GM12801 (cell line): ENCODE measurements around the gene DGKI.

Experiments used
- TF ChIP-seq, protein P1 (sequence below): IDR thresholded peaks from one replicate; pipeline ENCODE4 v1.5.1; 2011; ENCODE audit warnings: control low read depth; ENCODE audit not compliant: insufficient read length; ENCODE audit errors: extremely low read depth

DGKI gene

DNA sequence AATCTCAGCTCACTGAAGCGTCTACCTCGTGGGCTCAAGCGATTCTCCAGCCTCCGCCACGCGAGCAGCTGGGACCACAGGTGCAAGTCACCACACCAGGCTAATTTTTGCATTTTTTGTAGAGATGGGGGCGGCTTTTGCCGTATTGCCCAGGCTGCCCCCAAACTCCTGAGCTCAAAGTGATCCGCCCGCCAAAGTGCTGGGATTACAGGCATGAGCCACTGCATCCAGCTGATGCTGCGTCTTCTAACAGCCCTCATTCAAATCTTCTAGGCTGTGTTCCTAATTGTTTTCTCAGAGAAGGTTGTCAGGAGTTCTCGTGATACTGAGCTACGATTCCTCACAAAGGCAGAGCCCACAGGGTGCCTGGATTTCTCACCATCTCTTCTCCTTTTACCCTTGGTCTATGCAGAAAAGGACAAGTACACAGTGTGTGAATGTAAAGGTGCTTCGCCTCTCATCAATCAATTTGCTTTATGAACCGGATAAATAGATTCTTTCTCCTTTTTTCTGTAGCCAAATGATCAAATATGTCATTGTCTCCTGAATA lies 255.9 kb downstream of the DGKI start:
- TF ChIP-seq, protein P1, sequence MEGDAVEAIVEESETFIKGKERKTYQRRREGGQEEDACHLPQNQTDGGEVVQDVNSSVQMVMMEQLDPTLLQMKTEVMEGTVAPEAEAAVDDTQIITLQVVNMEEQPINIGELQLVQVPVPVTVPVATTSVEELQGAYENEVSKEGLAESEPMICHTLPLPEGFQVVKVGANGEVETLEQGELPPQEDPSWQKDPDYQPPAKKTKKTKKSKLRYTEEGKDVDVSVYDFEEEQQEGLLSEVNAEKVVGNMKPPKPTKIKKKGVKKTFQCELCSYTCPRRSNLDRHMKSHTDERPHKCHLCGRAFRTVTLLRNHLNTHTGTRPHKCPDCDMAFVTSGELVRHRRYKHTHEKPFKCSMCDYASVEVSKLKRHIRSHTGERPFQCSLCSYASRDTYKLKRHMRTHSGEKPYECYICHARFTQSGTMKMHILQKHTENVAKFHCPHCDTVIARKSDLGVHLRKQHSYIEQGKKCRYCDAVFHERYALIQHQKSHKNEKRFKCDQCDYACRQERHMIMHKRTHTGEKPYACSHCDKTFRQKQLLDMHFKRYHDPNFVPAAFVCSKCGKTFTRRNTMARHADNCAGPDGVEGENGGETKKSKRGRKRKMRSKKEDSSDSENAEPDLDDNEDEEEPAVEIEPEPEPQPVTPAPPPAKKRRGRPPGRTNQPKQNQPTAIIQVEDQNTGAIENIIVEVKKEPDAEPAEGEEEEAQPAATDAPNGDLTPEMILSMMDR = no peak

DNA sequence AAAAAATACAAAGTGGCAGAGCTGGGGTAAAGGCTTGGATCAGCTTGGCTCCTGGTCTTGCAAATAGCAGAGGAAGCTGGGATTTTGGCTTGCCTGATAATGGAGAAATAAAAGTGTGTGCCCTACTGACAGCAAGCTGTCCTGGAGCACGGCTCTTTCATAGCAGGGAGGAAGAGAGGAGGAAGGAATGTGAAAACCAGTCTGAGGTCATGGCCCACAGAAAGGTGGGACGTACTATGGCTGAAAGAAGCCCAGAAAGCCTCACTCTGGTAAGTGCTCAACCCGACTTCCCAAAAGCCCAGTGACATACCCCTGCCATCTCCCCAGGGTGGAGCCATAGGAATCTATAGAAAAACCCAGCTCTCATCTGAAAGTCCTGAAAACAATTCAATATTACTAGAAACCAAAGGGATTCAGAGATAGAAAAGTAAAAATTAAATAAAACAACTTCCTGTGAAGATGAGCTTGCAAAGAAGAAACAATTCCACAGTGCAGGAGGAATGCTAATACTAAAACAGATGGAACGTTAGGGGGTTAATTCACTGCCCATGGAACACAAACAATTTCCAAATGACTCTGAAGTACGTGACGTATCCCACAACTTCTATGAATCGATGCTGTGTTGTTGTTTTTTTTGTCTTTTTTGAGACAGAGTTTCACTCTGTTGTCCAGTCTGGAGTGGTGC lies 256.6 kb downstream of the DGKI start:
- TF ChIP-seq, protein P1 = no peak

DNA sequence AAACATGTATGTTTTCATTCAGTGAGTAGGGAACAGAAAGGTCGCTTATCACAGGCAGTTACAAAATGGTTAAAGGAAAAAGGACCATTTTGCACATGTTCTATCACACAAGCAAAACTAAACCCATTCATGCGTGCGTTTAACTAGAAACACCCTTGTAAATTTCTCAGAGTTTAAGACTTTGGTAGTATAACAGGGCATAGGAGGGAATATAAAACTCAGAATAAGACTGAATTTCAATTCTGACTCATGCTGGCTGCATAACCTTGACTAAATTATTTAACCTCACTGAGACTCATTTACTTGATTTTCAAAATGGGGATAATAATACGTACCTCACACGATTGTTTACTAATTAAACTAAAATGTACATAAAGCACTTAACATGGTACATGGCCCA lies 259.4 kb downstream of the DGKI start:
- TF ChIP-seq, protein P1 = no peak

DNA sequence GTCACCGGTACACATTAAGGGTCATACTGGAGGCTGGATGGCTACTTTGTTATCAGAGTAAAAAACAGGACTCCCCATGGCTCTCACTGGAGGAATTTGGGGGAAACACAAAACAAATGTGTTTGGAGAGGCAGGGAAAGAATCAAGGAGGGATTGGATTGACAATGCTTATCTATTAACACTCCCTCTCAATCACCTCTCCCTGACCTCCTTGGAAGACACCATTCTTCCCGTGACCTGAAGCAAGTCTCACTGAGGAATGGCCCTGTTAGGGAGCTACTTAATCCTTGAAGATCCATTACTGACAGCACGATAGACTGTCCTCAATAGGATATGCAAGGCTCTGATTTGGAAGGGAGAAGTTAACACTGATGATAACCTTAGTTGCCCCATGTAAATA lies 261.2 kb downstream of the DGKI start:
- TF ChIP-seq, protein P1 = no peak

DNA sequence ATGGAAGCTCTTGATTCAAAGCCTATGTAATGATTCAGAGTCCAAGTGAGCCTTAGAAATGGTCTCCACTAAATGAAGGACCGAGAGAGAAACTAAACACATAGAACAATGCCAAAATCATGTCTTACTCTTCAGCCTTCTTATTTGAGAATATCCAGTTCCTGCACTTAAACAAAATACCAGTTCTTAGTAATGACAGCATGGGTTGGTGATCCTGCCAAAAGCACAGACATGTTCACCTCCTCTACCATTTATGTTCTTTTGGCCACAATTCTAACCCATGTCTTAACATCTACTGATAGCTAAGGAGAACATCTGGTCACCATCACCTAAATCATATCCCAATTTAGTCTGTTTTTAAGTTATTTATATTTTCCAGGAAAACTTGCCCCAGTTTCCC lies 263.6 kb downstream of the DGKI start:
- TF ChIP-seq, protein P1 = no peak

DNA sequence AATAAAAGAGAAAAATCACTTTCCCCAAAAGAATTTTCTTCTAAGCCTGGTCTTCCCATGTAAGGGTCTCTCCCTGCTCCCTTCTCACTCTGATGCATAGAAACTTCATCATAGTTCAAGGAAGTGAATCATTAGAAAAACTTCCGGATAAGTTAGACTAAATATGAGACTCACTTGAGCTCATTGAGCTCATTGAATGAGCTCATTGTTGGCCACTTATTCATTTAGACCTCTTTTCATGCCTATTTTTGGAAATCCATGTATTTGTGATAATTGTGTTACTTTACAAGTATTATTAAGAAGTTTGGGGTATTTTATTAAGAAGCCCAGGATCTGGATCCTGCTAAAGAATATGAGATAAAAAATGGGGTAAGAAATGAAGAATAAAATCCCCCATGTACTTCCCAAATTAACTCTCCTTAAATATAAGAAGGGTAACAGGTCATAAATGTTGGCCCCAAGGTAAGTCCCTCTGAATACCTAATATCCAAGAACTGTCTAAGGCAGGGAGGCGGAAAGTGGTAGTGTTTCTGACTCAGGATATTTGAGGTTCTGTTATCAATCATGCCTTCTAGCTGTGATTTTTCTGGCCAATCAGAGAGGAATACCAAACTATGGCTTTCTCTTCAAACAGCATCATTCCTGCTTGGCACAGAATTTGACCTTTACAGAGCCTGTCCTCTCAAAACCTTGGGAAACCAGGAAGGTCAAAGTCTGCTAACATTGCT lies 266.7 kb downstream of the DGKI start:
- TF ChIP-seq, protein P1 = no peak

DNA sequence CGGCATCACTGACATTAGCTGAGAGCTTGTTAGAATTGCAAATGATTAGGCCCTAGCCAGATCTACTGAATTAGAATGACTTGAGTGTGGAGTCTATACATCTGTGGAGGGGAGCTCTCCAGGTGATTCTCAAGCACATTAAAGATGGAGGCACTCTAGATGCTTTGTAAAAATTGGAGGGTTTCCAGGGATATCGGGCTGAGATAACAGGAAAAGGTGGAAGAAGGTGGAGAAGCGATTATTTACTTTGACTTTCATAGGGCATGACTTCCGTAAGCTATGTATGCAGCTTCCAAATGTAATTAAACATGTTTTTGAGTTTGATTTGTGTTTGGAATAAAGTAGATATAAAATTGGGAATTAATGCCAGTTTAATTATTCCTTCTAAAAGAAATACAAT lies 268.2 kb downstream of the DGKI start:
- TF ChIP-seq, protein P1 = no peak
